Psoas muscle (tissue), 8 donors: ENCODE measurements around the gene CD4. TPM values are rescaled to one million over a fixed set of nuclear protein-coding genes. Genes with fewer than 3 reads are reported as not detected.

Source experiments
- ATAC-seq, 4 donors: fragments of 200-7000 bp; cut with Tn5 transposase; one replicate each; pipeline ENCODE4 v1.9.1; 2020; ENCODE audit warnings: moderate library complexity in 3 of 4, mild to moderate bottlenecking in 2 of 4
- DNase-seq, 2 donors: peaks; one replicate each; pipeline ENCODE4 v3.0.0-alpha.2; 2020
- H3K27ac ChIP-seq: fragments of 200-600 bp; one replicate; pipeline ENCODE4 v1.8.0; 2022
- H3K27me3 ChIP-seq, 3 donors: fragments of 200-600 bp in 1 of 3; one replicate each; pipeline versions ENCODE4 v1.6.1 to v1.8.0; 2013 to 2022; ENCODE audit warnings: low read length in 2 of 3, mild to moderate bottlenecking in 2 of 3, moderate library complexity in 1 of 3; ENCODE audit not compliant: insufficient read depth in 3 of 3
- H3K36me3 ChIP-seq, 2 donors: fragments of 200-600 bp in 1 of 2; one replicate each; pipeline versions ENCODE4 v1.6.1 to v1.8.0; 2013 to 2022; ENCODE audit warnings: low read depth in 1 of 2, mild to moderate bottlenecking in 1 of 2, moderate library complexity in 1 of 2; ENCODE audit not compliant: insufficient read depth in 1 of 2
- H3K4me1 ChIP-seq: fragments of 200-600 bp; one replicate; pipeline ENCODE4 v1.8.0; 2022
- H3K4me3 ChIP-seq: fragments of 200-600 bp; one replicate; pipeline ENCODE4 v1.8.0; 2022; ENCODE audit warnings: mild to moderate bottlenecking
- H3K9me3 ChIP-seq: fragments of 200-600 bp; one replicate; pipeline ENCODE4 v1.8.0; 2022
- WGBS, 3 donors: extraction: QIAGEN DNeasy Blood & Tissue Kit; methylation state at CpG; one replicate each; pipeline versions ENCODE4 v1.1.6 to v1.1.7; 2013; 5-methylcytosine and 5-hydroxymethylcytosine counted together
- intact Hi-C, 2 donors: fragments of 100-400 bp; cut with DNase I; formaldehyde crosslinking; loops; one replicate each; pipeline versions ENCODE4 v1.11.0 to v1.14.2; 2022
- polyA plus RNA-seq, 3 donors: library from polyadenylated mRNA; stranded (reverse); fragments of 200-250 nt; gene quantifications; one replicate each; pipeline ENCODE4 v1.2.3, GENCODE V29; 2013
- total RNA-seq, 4 donors: library from RNA; stranded (reverse); fragmentation: NEBNext Ultra II Directional in 2 of 4; extraction: Animal tissue kit (Norgen Biotek cat#: 25700) in 2 of 4; gene quantifications; one replicate each; pipeline versions ENCODE4 v1.2.1 to v1.2.4, GENCODE V29; 2021 to 2023
- TF ChIP-seq, protein P1 (sequence below): fragments of 200-600 bp; IDR thresholded peaks from one replicate; pipeline ENCODE4 v1.8.0; 2022; ENCODE audit warnings: antibody characterized with exemption
- donor health status: healthy with polysubstance abuse.
- donor health status: DM: no; HTN: no; CAD: no; lungs with moderate emphysema.
- donor health status: Bipolar disorder and iron deficiency.
- donor health status: healthy.
- donor health status: DM: yes; HTN: yes; CAD: no.
- donor health status: DM: no; HTN: no; CAD: no.
- donor health status: DM: no; HTN: no; CAD: no.
- donor health status: DM: yes; HTN: yes; CAD: no.

The CD4 gene
- total and polyA plus RNA-seq, 7 donors, result 0.47 to 4.9 (median 2.3) TPM

DNA sequence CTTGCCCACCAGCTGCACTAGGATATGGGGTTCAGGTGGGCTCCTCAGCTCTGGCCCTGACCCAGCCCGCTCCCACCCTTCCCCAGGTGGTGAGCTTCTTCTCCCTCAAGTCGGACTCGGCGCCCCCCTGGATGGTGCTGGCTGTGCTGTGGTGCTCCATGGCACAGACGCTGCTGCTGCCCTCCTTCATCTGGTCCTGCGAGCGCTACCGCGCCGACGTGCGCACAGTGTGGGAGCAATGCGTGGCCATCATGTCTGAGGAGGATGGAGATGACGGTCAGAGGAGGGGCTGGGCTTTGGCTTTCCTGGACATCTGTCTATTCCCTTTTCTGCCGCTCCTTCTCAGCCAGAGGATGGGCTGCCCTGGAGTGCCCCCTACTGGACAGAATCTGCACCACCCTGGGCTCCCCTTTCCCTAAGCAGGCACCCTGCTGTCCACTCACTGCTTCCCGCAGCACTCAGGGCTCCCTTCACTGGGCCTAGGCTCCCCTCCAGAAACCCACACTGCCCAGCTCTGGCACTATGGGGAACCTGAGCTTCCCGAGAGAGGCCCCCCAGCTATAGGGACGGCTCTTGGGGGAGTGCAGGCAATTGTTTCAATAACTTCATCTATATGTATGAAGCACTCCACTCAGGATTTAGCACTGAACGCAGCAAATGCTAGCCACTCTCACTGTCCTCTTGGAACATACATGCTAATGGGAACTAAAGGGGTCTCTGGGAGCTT lies 36.2 kb downstream of the CD4 start:
- H3K4me3 ChIP-seq, result no peak overlapping the region
- WGBS, 3 donors, result 10 to 12% (median 12%) methylated on average over 17 to 19 of the region's 19 CpGs
- TF ChIP-seq, protein P1, sequence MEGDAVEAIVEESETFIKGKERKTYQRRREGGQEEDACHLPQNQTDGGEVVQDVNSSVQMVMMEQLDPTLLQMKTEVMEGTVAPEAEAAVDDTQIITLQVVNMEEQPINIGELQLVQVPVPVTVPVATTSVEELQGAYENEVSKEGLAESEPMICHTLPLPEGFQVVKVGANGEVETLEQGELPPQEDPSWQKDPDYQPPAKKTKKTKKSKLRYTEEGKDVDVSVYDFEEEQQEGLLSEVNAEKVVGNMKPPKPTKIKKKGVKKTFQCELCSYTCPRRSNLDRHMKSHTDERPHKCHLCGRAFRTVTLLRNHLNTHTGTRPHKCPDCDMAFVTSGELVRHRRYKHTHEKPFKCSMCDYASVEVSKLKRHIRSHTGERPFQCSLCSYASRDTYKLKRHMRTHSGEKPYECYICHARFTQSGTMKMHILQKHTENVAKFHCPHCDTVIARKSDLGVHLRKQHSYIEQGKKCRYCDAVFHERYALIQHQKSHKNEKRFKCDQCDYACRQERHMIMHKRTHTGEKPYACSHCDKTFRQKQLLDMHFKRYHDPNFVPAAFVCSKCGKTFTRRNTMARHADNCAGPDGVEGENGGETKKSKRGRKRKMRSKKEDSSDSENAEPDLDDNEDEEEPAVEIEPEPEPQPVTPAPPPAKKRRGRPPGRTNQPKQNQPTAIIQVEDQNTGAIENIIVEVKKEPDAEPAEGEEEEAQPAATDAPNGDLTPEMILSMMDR, result peak; percentile 87
- peaks cover 3% of the 10 kb centered on the region for H3K4me1 ChIP-seq
- no peak overlapping the region for H3K27ac ChIP-seq
- H3K27me3 ChIP-seq, result peaks cover 0 to 70% (median 15%) of the 10 kb centered on the region in 3 donors
- H3K36me3 ChIP-seq, result no peaks in the 10 kb centered on the region
- ATAC-seq, result peak; percentile 79 to 83 (median 82)
- peak; percentile 83 to 89 for DNase-seq
- no peaks in the 10 kb centered on the region for H3K9me3 ChIP-seq
- intact Hi-C loops, result loop anchor here (2.0 to 10.0 kb wide), 4 partner anchors 71 to 208 kb away; partner anchors contain the start of gene MLF2 (in 2 of the 2)

GRCh38 chr12:6826125-6826733 lies 36.9 kb downstream of the CD4 start:
- Histone ChIP-seq H3K36me3 (no peaks in the 10 kb centered on the region), H3K27ac (no peak overlapping the region), H3K4me3 (no peak overlapping the region), H3K27me3 (peaks cover 0 to 70% (median 15%) of the 10 kb centered on the region in 3 donors), H3K9me3 (no peaks in the 10 kb centered on the region), H3K4me1 (peaks cover 3% of the 10 kb centered on the region)
- ATAC-seq, result no peak
- intact Hi-C loops, result loop anchor here (2.0 to 10.0 kb wide), 4 partner anchors 71 to 209 kb away; partner anchors contain the start of gene MLF2 (in 2 of the 2)
- no peak for DNase-seq
- TF ChIP-seq, protein P1, result no peak
- WGBS, 3 donors, result 80 to 85% (median 84%) methylated on average over 17 of the region's 17 CpGs

- Histone ChIP-seq H3K4me3 (no peak overlapping the region), H3K9me3 (no peaks in the 10 kb centered on the region), H3K36me3 (no peaks in the 10 kb centered on the region), H3K4me1 (peaks cover 3% of the 10 kb centered on the region), H3K27me3 (peaks cover 0 to 69% (median 13%) of the 10 kb centered on the region in 3 donors), H3K27ac (no peak overlapping the region)
- intact Hi-C loops, result loop anchor here (2.0 to 10.0 kb wide), 4 partner anchors 72 to 210 kb away; partner anchors contain the start of gene MLF2 (in 2 of the 2)
- ATAC-seq, result no peak
- WGBS, 3 donors, result 71 to 77% (median 74%) methylated on average over 22 of the region's 22 CpGs
- DNase-seq, result no peak
- TF ChIP-seq, protein P1, result no peak
Measured at GRCh38 chr12:6826734-6827436, 37.6 kb downstream of the CD4 start.

DNA sequence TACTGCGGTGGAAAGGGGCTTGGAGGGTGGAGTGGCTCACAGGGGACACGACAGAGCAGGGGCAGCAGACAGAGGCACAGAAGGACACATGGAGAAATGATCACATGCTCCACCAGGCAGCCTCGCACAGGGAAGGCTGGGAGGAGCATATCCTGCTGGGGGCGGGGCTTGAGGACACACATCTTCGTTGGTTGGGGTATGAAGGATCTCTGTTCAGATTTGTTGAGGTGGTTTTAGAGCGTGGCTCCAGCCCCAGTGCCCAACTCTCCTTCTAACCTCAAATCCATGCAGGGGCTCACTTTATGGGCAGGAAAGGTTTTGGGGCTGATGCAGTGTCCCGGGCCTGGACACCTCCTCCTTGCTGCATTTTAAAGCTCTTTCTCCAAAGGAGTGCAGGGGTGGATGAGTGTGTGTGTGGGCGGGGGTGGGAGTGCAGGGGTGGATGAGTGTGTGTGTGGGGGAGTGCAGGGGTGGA lies 38.1 kb downstream of the CD4 start:
- no peak overlapping the region for H3K27ac ChIP-seq
- DNase-seq, result peak; percentile 85 to 87
- ATAC-seq, result peak; percentile 39 to 54 (median 42)
- peaks cover 3% of the 10 kb centered on the region for H3K4me1 ChIP-seq
- H3K9me3 ChIP-seq, result no peaks in the 10 kb centered on the region
- no peaks in the 10 kb centered on the region for H3K36me3 ChIP-seq
- peaks cover 0 to 63% (median 10%) of the 10 kb centered on the region in 3 donors for H3K27me3 ChIP-seq
- H3K4me3 ChIP-seq, result no peak overlapping the region
- intact Hi-C loops, result loop anchor here (2.0 to 10.0 kb wide), 4 partner anchors 73 to 210 kb away; partner anchors contain the start of gene MLF2 (in 2 of the 2)
- TF ChIP-seq, protein P1, result no peak
- WGBS, 3 donors, result 11 to 18% (median 14%) methylated on average over 8 of the region's 8 CpGs
